GM19239 (cell line): ENCODE data around the gene HHIPL2.

Experiments
- DNase-seq: peaks from one replicate; pipeline ENCODE4 v3.0.0; 2011; ENCODE audit warnings: low spot score; ENCODE audit not compliant: insufficient read length
- FAIRE-seq: peaks from 2 replicates; lab custom pipeline; 2011; peaks lifted over from hg19 to GRCh38; lab: Jason Lieb, UNC

Gene HHIPL2

DNA sequence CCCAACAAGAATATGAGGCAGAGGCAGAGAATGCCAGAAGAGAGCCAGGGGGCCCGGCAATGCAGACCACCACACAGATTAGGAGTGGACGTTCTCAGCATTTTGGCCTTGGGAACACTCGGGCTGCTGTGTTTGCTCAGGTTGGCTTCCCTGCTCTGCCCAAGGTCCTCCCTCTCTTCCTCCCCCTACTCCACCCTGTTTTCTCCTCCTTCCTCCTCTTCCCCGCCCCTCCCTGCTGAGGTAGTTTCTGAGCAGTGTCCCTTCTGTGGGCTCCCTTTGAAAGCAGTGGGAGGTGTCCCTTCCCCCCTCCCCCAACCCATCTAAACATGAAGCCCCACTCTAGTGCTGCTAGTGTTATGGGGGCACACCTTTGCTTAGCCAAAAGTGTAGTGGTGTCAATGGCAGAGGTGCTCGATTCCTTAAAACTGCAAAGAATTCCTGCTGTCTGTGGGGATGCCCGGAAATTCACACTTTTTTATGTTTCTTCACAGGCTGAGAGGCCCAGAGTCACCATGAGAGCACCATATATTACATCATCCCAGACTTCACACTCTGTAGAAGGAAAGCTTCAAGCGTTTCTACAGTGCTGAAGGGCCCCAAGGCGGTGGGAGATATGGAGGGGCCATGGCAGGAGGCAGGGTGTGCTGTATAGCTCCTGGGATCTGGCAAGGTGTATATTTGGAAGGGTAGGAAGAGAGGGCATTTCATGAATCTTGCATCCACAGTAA is at the start of gene HHIPL2:
TSS of gene HHIPL2 (minus strand) at position 161 of the 728 bp plus-strand sequence. CDS start at position 101, 60 bp downstream.
- no peak for DNase-seq
- FAIRE-seq: no peak

DNA sequence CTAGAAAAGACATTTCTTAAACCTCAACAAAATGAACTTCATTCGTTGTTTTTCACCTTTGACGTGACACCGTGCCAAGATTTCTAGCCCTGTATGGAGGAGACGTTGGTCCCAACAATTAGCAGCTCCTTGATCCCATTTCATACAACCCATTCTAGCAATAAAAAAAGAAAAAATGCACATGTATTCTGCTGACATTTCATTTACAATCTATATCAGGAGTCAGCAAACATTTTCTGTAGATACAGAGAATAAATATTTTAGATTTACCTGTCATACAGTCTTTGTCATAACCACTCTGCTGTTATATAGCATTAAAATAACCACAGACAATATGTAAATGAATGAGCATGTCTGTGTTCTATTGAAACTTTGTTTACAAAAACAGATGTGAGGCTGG is 48.8 kb upstream of the HHIPL2 start:
- no peak for FAIRE-seq
- no peak for DNase-seq

DNA sequence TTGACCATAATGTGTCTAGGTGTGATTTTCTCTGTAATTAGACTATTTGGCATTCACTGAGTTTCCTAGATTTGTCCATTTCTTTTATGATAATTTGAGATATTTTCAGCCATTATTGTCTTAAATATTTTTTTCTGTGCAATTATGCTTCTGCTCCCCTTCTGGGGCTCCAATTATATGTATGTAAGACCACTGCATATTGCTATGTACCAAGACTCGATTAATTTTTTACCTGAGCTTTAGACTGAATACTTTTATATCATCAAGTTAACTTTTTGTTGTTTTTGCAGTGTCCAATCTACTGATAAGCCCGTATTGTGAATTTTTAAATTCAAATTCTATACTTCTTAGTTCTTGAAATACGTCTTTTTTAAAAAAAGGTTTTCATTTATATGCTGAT is 46.9 kb upstream of the HHIPL2 start:
- FAIRE-seq (no peak), DNase-seq (no peak)

DNA sequence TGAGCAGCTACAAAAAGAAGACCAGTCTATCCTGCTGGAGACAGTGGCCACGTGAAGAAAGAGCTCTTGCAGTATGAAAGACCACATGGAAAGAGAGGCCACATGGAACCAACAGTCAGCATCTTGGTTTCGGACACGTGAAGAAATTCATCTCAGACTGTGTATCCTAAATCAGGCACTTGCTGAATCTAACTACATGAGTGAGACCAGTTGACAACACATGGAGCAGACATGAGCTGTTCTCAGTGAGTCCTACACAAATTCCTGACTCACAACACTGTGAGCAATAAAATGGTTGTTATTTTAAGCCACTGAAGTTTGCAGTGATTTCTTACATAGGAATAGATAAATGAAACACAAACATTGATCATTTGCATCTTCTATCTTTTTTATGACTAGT is 44.3 kb upstream of the HHIPL2 start:
- FAIRE-seq (no peak), DNase-seq (no peak)

DNA sequence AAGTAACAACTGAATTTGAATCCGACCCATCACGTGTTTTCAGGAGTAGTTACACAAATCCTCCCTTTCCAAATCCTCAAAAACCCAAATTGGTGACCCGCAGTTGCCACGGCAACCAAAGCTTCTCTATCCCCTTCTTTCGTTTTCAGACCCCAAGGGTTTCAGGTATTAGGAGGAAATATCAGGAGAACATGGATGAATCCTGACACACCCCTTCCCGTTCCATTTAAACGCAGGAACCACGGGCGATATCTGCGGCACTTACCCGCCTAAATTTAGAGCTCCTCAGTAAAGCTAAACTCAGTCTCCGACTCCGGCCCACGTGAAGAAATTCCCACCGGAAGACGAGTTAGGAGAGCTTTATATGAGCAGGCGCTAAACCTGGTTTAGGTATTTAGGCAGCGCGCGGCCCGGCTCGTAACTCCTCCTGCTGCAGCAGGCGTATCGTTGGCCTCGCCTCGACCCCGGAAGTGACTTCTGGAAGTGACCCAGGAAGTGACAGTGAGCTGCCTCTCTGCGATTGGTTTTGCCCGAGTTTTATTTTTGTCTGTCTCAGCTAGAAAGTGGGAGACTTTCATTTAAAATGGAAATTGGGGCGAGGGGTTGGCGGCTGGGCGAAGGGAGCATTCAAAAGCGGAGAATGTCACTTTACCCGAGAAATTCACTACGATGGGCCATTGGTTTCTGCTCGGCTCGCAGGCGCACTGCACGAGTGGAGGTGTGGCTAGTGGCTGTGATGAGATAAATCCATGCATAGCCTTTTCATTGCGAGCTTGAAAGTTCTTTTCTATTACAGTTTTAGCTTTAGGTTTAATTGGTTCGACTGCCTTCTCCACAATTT is 41.8 kb upstream of the HHIPL2 start, which contains the start of gene TAF1A:
TSS of gene TAF1A (minus strand) at position 472 of the 841 bp plus-strand sequence.
- FAIRE-seq (peak; percentile 97), DNase-seq (peak; percentile 62)

DNA sequence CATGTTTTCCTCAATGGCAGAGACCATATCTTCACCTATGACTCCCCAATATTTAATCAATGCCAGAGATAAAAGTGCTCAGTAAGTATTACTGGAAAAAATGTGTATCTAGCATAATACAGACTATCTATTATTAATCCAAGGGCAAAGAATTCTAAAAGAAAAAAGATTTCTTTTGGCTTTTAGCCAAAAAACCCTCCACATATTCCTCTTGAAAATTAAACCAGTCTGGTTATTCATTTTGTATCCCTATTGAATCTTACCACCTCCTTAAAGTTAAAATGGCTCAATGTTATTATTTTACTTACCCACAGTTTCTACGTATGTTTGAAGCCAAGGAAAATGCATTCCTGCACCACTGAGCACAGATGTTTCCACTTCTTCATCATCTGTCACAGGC is 40.2 kb upstream of the HHIPL2 start:
- DNase-seq: no peak
- no peak for FAIRE-seq

DNA sequence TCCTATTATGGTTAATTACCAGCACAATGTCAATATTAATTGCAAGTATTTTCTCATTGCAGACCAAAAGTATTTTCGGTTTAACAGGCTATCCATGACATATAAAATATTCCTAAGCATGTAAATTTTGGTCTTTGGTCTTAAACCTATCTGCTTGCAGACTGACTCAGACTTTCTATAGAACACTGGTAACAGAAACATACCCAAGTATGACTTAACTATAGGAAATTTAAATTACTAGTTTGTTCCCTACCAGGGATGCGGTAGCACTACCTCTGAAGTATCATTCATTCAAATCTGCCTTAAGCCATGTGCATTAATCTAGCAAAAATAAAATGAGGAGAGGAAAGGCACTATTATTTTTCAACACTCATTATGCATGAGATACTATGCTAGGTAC is 38.9 kb upstream of the HHIPL2 start:
- DNase-seq (no peak), FAIRE-seq (peak; percentile 18)

DNA sequence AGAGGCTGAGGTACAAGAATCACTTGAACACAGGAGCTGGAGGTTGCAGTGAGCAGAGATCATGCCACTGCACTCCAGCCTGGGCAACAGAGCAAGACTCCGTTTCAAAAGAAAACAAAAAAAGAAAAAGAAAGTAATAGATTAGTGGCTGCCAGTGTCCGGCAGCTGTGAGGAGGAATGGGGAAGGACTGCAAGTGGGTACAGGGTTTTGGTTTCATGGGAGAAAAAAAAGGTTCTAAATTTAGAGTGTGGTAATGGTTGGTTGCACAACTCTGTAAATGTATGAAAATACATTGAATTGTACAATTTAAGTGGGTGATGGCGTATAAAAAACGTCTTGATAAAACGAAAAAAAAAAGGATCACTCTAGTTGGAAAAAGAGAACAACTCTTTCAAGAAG is 35.2 kb upstream of the HHIPL2 start:
- FAIRE-seq (peak; percentile 94), DNase-seq (peak; percentile 15)

DNA sequence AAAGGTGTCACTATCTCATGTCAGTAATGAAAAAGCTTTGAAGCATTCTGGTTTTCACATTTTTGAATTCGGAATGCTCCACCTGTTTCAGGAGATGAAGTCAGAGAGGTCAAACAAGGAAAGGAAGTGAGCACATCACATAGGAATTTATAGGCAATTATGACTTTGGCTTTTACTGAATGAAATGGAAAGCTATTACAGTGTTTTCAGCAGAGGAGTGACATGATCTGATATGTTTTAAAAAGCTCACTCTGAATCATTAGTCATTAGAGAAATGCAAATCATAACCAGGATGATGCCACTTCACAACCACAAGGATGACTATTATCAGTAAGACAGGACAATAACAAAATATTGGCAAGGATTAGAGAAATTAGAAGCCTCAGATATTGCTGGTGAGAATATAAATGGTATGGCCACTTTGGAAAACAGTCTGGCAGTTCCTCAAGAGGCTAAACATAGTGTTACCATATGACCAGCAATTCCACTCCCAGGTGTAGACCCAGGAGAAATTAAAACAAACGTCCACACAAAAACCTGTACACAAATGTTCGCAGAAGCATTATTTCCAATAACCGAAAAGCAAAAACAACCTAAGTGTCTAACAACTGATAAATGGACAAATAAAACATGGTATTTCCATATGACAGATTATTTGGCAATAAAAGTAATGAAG is 34.3 kb upstream of the HHIPL2 start:
- peak; percentile 55 for FAIRE-seq
- no peak for DNase-seq

DNA sequence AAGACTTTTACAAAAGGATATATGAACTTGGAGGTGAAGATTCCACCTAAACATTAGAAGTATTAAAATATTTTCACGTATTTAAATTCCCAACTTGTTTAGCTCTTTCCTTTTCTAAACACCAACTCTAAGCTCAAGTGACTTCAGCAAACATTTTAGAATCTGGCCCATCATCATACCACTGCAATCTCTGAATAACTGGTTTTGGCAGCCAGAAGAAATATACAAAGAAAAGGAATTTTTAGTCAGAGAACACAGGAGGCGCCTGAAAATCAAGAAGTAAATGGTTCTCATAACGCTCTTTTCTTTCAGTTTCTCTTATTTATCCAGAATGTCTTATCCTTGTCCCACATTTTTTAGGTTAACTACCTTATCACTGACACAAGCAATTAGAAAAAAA is 31.4 kb upstream of the HHIPL2 start:
- FAIRE-seq: no peak
- no peak for DNase-seq

DNA sequence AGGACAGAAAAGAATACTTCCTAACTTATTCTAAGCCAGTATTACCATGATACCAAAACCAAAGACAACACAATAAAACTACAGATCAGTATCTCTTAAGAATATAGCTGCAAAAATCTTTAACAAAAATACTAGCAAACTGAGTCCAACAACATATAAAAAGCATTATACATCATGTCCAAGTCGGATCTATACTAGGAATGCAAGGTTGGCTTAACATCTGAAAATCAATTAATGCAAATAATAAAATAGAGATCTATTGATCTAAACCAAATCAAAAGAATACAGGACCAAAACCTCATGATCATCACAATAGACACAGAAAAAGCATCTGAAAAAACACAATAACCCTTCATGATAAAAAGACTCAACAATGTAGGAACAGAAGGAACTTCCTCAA is 22.9 kb upstream of the HHIPL2 start:
- FAIRE-seq (no peak), DNase-seq (no peak)

DNA sequence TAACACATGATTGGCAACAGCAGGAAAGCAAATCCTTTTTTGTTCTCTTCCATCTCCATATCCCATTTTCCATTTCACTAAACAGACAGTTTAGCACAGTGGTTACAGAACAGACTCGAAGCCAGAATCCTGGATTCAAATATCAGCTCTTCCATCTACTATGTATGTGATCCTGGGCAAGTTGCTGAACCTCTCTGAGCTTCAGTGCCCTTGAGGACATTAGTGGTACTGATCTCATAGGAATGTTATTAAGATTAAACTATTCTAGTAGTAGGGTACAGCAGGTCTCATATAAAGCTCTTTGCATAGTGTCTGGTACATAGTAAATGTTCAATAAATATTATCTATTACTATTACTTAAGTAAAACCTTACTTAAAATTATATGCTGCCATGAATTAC is 13.8 kb upstream of the HHIPL2 start:
- no peak for DNase-seq
- no peak for FAIRE-seq

DNA sequence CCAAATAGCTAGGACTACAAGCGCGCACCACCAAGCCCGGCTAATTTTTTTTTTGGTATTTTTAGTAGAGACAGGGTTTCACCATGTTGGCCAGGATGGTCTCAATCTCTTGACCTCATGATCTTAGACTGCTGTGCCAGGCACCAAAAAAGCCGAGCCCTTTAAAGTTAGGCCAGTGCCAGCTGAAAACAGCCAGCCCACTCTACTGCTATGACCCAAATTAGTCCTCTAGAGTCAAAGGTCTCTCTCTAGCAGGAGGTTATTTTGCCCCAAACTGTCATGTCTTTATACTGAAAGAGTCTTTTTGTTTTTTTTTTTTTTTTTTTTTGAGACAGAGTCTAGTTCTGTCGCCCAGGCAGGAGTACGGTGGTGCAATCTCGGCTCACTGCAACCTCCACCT is 9.7 kb upstream of the HHIPL2 start:
- no peak for DNase-seq
- FAIRE-seq: no peak

DNA sequence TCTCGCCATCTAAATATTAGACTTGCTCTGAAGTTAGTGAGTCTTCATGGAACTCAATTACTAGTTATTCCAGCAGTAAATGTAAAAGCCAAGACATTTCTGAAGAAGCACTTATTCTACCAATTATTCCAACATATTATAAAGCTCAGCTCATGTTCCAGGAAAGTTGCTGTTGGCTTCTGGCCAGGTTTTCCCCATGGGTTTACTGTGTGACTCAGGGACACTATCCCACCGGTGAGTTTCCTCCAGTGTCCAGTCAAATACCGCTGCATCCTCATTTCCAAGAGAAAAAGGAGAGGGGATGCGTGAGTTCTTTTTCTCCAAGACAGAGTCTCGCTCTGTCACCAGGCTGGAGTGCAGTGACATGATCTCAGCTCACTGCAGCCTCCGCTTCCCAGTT is 9.2 kb upstream of the HHIPL2 start:
- no peak for FAIRE-seq
- DNase-seq: no peak

DNA sequence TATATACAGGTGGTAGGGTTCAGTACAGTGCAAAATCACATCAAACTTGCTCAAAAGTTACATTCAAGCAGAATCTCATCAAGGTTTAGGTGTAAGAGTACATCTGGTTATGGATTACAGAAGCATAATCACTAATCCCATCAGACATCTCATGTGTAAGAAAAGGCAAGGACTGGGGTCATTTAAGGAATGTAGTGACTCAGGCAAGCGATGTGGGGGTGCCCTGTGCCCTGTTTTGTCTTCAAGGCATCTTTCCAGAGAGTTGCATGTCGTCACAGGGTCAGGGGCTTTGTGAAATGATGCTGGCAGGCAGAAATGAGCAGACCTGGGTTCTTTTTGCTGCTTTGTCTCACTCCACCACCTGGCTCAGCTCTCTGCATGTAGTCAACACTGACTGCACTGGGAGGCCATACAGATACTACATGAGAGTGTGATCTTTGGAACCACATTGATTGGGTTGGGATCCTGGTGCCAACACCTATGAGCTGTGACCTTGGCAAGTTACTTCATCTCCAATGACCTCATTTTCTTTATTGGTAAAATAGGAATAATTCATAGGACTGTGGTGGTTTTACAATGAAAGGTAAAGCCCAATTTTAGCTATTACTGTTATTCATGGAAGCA is 8.2 kb upstream of the HHIPL2 start:
- FAIRE-seq: no peak

DNA sequence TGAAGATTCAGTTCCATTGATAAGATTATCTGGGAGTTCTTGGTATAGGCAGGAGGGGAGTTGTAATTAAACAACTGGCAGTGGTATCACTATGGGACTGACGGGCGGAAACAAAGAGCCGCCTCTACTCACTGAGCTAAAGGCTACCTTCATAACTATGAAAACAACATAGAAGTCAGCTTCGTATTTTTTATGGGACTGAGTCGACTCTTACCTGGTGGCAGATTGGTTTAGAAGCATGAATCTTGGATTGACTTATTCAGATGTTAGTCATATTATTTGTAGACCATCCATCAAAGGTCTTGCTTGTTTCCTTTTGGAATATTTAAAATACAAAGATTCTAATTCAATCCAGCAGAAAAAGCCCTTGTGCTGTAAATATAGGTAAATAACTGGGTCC is 6.3 kb upstream of the HHIPL2 start:
- no peak for FAIRE-seq
- no peak for DNase-seq

More for the DNA sequence above, 8.2 kb upstream of the HHIPL2 start:
- DNase-seq: no peak

DNA sequence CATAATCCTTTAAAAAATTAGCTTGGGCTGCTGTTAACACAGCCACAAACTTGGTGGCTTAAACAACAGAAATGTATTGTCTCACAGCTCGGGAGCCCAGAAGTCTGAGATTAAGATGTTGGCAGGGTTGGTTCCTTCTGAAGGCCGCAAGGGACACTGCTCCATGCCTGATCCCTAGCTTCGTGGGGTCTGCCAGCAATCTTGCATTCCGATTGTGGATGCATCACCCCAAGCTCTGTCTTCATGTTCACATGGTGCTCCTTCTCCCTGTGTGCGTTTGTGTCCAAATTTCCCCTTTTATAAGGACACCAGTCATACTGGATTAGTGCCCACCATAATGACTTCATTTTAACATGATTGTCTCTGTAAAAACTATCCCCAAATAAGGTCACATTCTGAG is 5.0 kb upstream of the HHIPL2 start:
- FAIRE-seq (no peak), DNase-seq (no peak)

DNA sequence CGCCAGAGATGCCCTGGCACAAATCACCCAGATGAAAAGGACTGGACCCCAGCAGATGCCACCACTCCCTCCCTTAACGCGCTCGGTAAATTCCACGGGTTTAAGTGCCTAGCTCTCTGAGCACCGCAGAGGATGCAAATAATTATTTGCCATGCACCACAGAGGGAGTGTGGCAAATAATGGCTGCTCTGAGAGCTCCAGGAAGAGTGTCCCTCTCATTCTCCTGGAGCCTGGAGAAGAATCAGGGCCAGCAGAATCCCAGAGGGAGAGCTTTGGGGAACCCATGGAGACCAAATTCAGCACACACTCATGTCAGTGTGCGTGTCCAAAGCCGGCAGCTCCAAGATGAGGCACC is 667 bp downstream of the HHIPL2 start:
- no peak for FAIRE-seq
- no peak for DNase-seq

DNA sequence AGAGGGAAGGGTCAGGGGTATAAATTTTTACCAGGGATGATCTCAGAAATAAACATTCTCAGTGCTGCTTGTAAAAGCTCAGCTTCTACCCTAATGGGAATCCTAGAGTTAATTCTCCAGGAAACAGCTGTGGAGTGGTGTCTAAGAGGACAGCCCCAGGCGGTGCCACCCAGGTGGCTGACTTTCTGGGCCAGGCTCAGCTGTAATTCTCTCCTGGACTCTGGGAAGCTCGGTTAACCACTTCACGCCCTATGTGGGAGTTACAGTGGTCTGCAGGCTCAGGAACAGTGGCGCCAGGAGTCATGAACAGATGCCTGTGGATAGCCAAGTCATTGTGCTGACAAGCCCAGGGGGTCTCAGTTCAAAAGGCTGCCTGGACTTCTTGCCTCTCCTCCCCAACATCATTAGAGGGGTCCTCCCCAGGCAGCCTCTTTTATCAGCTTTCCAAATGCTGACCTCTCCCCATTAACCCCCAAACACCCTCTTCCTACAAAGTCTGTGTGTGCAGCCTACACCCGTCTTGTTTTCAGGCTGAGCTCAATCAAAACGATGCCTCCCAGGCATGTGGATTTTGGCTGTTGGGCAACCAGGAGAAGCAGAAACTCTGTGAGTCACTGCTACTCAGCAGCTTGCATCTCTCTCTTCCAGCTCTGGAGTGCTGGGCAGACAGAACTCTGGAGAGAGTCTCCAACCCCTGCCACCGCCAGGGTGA is 1.2 kb downstream of the HHIPL2 start:
- no peak for DNase-seq
- FAIRE-seq: no peak

DNA sequence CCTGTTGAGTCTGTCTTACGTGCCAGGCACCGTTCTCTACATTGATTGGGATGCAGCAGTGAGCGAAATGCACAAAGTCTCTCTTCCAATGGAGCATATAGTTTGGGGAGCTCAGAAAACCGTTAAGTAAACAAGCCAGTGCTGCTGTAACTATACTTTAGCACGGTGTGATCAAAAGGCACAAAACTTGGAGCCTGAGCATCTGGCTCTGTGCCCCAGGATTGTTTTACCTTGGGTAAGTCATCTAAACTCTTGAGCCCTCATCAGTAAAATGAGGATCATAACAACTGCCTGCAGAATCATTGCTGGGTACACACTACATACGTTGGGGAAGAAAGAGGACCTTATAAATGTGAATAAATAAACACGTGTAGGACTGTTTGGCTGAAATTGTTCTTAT is 1.8 kb downstream of the HHIPL2 start:
- FAIRE-seq: no peak
- DNase-seq: no peak
